ENCODE measurements around the gene CYTH4.

The CYTH4 gene

DNA sequence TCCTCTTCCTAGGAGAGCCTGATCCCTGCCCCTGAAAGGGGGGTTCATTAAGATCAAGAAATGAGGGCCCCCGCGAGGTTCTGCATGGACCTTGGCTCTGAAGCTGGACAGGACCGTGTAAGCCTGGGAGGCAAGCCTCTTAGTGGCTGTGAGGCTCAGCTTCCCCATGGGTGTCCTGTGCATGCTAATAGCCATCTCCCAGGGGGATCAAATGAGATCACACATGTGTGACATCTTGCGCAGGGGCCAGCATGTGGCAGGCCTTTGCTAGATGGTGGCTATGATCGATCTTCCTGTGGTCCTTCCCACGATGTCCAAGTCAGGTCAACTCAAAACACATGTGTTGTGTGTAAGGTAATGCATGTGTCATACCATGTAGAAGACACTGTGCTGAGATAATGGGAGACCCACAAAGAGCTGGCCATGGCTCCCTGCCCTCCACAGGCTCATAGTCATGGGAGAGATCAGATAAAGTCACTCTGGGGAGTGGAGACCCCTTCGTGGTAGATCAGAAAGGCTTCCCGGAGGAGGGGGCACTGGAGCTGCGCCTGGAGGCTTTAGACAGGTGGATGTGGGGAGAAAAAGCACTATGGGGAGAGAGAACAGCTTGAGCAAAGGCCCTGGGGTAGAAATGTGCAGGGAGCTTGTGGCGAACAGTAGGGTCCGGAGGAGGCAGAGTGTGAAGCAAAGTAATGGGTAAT is 41.9 kb upstream of the CYTH4 start:
- no peak overlapping the region for H3K27ac ChIP-seq (ENCODE audit: low read depth, low read length)
- H3K27me3 ChIP-seq (ENCODE audit: control insufficient read depth in 5 of 5, insufficient read depth in 4 of 5, low read length in 5 of 5), result peaks cover 14 to 66% (median 47%) of the 10 kb centered on the region in 5 donors
- H3K9ac ChIP-seq (ENCODE audit: low read length in 5 of 5), result no peak overlapping the region
- no peak overlapping the region for H3K4me3 ChIP-seq (ENCODE audit: low read depth in 1 of 5, low read length in 5 of 5)
- peaks cover 0 to 4% (median 0%) of the 10 kb centered on the region in 5 donors for H3K36me3 ChIP-seq (ENCODE audit: control insufficient read depth in 5 of 5, insufficient read depth in 5 of 5, low read length in 5 of 5)
- peaks cover 0 to 38% (median 14%) of the 10 kb centered on the region in 5 donors for H3K4me1 ChIP-seq (ENCODE audit: control insufficient read depth in 5 of 5, insufficient read depth in 5 of 5, low read length in 5 of 5)
- no peaks in the 10 kb centered on the region for H3K9me3 ChIP-seq (ENCODE audit: control insufficient read depth in 5 of 5, low read length in 5 of 5)

DNA sequence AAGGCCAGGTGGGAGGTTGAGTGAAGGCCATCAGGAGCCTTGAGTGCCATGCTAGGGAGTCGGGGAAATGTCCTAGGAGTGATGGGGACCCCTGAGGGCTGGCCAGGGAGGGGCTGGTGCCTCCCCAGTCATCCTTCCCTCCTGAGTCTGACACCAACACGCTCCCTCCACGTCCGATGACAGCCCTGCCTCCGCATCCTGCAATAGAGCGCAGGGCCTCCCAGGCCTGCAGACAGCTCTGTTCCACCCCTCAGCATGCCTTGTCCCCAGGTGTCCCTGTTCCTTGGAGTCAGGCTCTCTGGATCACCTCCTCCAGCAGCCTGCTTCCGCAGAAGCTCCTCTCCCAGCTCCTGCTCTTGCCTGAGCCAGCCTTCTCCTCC is 41.4 kb upstream of the CYTH4 start:
- H3K36me3 ChIP-seq (ENCODE audit: control insufficient read depth in 5 of 5, insufficient read depth in 5 of 5, low read length in 5 of 5), result peaks cover 0 to 4% (median 0%) of the 10 kb centered on the region in 5 donors
- H3K9ac ChIP-seq (ENCODE audit: low read length in 5 of 5), result no peak overlapping the region
- H3K27ac ChIP-seq (ENCODE audit: low read depth, low read length), result no peak overlapping the region
- H3K4me3 ChIP-seq (ENCODE audit: low read depth in 1 of 5, low read length in 5 of 5), result no peak overlapping the region
- peaks cover 14 to 63% (median 45%) of the 10 kb centered on the region in 5 donors for H3K27me3 ChIP-seq (ENCODE audit: control insufficient read depth in 5 of 5, insufficient read depth in 4 of 5, low read length in 5 of 5)
- no peaks in the 10 kb centered on the region for H3K9me3 ChIP-seq (ENCODE audit: control insufficient read depth in 5 of 5, low read length in 5 of 5)
- H3K4me1 ChIP-seq (ENCODE audit: control insufficient read depth in 5 of 5, insufficient read depth in 5 of 5, low read length in 5 of 5), result peaks cover 0 to 38% (median 16%) of the 10 kb centered on the region in 5 donors

DNA sequence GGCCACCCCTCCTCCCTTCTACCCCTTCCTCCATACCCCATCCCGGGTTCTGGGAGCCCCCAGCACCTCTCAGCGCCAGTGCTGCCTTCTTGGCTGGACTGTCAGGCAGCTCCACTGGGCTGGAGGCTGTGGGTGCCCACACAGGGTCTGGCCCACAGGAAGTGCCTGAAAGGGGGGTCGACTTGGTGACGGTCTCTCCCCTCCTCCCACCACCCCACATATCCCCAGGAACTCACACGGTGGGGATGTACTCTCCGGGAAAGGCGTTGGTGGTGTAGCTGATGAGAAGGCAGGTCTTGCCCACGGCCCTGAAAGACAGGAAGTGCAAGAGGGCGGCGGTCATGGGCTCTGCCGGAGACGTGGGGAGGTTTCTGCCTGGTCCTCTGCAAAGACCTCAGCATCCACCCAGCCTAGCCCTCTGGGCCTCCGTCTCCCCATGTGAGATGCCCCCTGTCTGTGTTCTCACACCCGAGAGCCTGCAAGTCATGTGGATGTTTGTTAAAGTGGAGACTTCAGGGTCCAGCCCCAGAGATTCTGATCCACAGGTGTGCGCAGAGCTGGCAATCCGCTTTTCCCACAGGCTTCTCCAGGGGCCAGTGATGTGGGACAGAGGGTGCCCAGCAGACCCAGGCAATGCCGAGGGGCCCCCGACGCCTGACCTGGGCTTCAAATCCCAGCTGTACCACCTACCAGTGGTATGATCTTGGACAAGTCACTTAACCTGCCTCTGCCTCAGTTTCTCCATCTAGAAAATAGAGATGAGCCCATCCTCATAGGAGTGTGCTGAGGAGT is 40.8 kb upstream of the CYTH4 start:
- H3K9me3 ChIP-seq (ENCODE audit: control insufficient read depth in 5 of 5, low read length in 5 of 5), result no peaks in the 10 kb centered on the region
- H3K4me3 ChIP-seq (ENCODE audit: low read depth in 1 of 5, low read length in 5 of 5), result no peak overlapping the region
- peaks cover 0 to 38% (median 16%) of the 10 kb centered on the region in 5 donors for H3K4me1 ChIP-seq (ENCODE audit: control insufficient read depth in 5 of 5, insufficient read depth in 5 of 5, low read length in 5 of 5)
- H3K27ac ChIP-seq (ENCODE audit: low read depth, low read length), result no peak overlapping the region
- H3K9ac ChIP-seq (ENCODE audit: low read length in 5 of 5), result no peak overlapping the region
- peaks cover 11 to 58% (median 45%) of the 10 kb centered on the region in 5 donors for H3K27me3 ChIP-seq (ENCODE audit: control insufficient read depth in 5 of 5, insufficient read depth in 4 of 5, low read length in 5 of 5)
- peaks cover 0 to 4% (median 0%) of the 10 kb centered on the region in 5 donors for H3K36me3 ChIP-seq (ENCODE audit: control insufficient read depth in 5 of 5, insufficient read depth in 5 of 5, low read length in 5 of 5)

DNA sequence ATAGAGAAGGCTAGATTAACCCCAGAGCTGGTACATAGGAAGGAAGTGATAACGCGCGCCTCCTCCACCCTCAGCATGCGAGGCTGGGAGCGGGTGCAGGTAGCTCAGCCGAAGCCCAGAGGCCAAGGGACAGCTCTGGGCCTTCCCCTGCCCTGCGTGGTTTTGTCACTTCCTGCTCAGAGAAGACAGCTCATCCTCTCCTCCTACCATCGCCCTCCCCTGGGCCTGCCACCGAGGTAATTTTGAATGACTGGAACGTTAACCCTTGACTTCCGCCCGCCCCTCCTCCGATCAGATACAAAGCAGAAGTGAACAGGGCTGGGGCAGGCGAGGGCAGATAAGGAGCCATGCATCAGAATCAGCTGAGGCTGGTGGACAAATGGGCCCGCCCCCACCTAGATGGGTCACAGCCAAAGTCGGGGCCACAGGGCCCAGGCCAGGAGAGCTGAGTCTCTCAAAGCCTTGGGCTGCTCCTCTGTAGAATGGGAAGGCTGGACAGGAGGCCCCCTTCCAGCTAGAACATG is 39.9 kb upstream of the CYTH4 start:
- peaks cover 0 to 38% (median 16%) of the 10 kb centered on the region in 5 donors for H3K4me1 ChIP-seq (ENCODE audit: control insufficient read depth in 5 of 5, insufficient read depth in 5 of 5, low read length in 5 of 5)
- peak overlapping the region in 1 of 5 donors; percentile 63 for H3K4me3 ChIP-seq (ENCODE audit: low read depth in 1 of 5, low read length in 5 of 5)

DNA sequence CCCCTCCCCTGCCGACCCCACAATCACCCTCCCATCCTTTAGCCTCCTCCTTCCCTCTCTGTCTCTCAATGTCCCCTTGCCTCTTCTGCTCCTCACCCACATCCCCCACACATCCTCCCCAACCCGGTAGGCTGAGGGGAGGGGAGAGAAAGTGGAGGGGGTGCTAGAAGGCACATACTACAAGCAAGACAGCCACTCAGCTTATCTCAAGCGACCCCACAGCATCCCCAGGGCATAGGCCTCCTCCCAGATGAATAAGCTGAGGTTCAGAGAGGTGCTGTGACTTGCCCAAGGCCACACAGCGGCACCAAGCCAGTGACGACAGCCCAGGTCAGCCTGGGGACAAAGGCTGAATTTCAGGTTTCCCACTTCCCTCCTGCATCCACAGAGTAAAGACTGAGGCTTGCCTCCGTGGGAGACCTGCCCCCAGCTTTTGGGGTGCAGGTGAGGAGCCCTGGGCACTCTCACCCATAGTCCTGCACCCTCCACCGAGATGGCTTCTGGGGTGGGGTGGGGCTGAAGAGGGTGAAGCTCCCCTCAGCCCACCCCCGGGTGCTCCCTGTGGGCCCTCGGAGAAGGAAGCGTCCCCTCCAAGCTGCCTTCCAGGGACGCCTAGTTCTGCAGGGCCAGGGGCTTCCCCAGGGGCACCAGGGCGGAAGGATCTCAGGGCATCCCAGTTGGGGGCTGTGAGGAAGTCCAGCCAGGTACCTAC is 38.8 kb upstream of the CYTH4 start:
- Histone ChIP-seq H3K9ac (ENCODE audit: low read length in 5 of 5) (peak overlapping the region in 3 of 5 donors; percentile 46 to 65 (median 53)), H3K4me1 (ENCODE audit: control insufficient read depth in 5 of 5, insufficient read depth in 5 of 5, low read length in 5 of 5) (peaks cover 0 to 38% (median 16%) of the 10 kb centered on the region in 5 donors), H3K27ac (ENCODE audit: low read depth, low read length) (no peak overlapping the region), H3K4me3 (ENCODE audit: low read depth in 1 of 5, low read length in 5 of 5) (peak overlapping the region; percentile 19 to 63 (median 50)), H3K36me3 (ENCODE audit: control insufficient read depth in 5 of 5, insufficient read depth in 5 of 5, low read length in 5 of 5) (peaks cover 0 to 4% (median 0%) of the 10 kb centered on the region in 5 donors), H3K9me3 (ENCODE audit: control insufficient read depth in 5 of 5, low read length in 5 of 5) (no peaks in the 10 kb centered on the region), H3K27me3 (ENCODE audit: control insufficient read depth in 5 of 5, insufficient read depth in 4 of 5, low read length in 5 of 5) (peaks cover 11 to 57% (median 37%) of the 10 kb centered on the region in 5 donors)

More for the DNA sequence above, 39.9 kb upstream of the CYTH4 start:
- H3K27ac ChIP-seq (ENCODE audit: low read depth, low read length), result no peak overlapping the region
- H3K9me3 ChIP-seq (ENCODE audit: control insufficient read depth in 5 of 5, low read length in 5 of 5), result no peaks in the 10 kb centered on the region
- peak overlapping the region in 1 of 5 donors; percentile 42 for H3K9ac ChIP-seq (ENCODE audit: low read length in 5 of 5)
- H3K36me3 ChIP-seq (ENCODE audit: control insufficient read depth in 5 of 5, insufficient read depth in 5 of 5, low read length in 5 of 5), result peaks cover 0 to 4% (median 0%) of the 10 kb centered on the region in 5 donors
- H3K27me3 ChIP-seq (ENCODE audit: control insufficient read depth in 5 of 5, insufficient read depth in 4 of 5, low read length in 5 of 5), result peaks cover 11 to 54% (median 42%) of the 10 kb centered on the region in 5 donors

DNA sequence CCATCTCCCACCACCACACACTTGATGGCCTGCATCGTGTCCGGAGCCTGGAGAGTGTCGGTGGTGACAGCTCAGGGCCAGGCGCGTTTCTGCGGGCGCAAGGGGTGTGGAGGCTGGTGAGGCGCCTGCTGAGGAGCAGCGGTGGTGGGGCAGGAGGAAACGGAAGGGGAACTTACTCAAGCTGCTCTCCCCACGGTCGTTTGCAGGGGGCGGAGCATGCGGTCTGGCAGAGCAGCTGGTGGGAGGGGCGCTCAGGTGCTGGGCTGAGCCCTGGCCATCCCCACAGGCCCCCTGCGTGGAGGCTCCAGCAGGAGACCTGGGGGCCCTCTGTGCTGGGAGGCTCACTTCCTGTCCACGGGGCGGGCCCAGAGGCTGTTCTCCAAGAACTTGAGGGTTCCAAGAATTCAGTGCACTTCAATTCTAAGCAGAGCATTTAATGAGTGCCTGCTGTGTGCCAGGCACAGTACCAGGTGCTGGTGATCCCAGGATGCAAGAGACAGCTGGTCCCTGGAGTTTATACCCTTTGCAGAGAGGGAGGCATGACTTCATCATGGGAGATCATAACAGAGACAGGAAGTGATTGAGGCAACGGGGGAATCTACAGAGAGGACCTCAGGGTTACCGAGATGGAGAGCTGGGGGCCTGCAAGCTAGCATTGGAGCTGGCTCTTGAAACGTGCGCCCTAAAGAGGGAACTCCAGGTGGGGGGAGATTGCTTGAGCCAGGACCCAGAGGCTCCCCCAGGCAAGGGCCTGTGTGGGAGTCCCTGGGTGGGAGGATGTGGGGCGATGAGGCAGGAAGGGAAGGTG is 38.0 kb upstream of the CYTH4 start, which contains the start of gene RAC2:
Gene RAC2, minus strand, starts transcription at position 156 of the 808 bp plus-strand sequence. Its CDS starts 121 bp downstream, at position 35.
- H3K9me3 ChIP-seq (ENCODE audit: control insufficient read depth in 5 of 5, low read length in 5 of 5), result no peaks in the 10 kb centered on the region
- H3K4me3 ChIP-seq (ENCODE audit: low read depth in 1 of 5, low read length in 5 of 5), result peak within 1 kb of the TSS; percentile 19 to 63 (median 50)
- no peak within 1 kb of the TSS for H3K27ac ChIP-seq (ENCODE audit: low read depth, low read length)
- peak within 1 kb of the TSS in 3 of 5 donors; percentile 46 to 65 (median 53) for H3K9ac ChIP-seq (ENCODE audit: low read length in 5 of 5)
- peaks cover 0 to 38% (median 16%) of the 10 kb centered on the region in 5 donors for H3K4me1 ChIP-seq (ENCODE audit: control insufficient read depth in 5 of 5, insufficient read depth in 5 of 5, low read length in 5 of 5)
- H3K27me3 ChIP-seq (ENCODE audit: control insufficient read depth in 5 of 5, insufficient read depth in 4 of 5, low read length in 5 of 5), result peaks cover 11 to 57% (median 37%) of the 10 kb centered on the region in 5 donors
- H3K36me3 ChIP-seq (ENCODE audit: control insufficient read depth in 5 of 5, insufficient read depth in 5 of 5, low read length in 5 of 5), result peaks cover 0 to 4% (median 0%) of the 10 kb centered on the region in 5 donors

DNA sequence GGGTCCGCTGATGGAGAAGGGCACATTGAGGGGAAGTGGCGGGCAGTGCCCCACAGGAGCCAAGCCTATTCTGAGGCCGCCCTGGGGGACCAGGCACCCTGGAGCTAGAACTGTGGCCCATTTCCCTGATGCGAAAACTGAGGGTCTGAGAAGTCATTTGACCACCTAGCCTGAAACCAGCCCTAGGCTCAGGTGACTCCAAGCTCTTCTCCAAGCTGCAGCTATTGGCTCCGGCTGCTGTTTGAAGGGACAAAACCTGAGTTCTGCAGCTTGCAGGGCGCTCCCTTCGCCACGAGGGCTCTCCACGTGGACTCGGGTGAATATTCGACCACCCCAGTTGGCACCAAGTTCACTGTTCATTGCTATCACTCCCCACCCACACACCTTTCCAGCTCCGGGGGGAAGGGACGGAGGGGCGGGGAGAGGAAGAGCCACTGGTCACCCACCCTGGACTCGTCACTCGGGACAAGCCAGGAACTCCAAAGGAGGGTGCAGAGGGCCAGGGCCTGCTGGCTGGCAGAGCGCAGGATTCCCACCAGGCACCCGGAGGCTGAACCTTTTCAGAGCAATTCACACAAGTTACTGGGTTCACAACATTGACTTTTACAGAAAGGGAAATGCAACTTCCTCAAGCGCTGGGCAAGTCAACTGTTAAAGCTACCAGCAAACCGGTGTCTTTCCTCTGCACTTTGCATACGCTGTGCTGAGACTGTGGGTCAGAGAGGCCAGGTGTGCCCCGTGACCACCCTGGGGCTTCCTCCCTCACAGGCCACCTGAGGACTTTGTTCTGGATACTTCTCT is 37.2 kb upstream of the CYTH4 start:
- H3K9me3 ChIP-seq (ENCODE audit: control insufficient read depth in 5 of 5, low read length in 5 of 5), result no peaks in the 10 kb centered on the region
- peaks cover 0 to 3% (median 0%) of the 10 kb centered on the region in 5 donors for H3K36me3 ChIP-seq (ENCODE audit: control insufficient read depth in 5 of 5, insufficient read depth in 5 of 5, low read length in 5 of 5)
- no peak overlapping the region for H3K4me3 ChIP-seq (ENCODE audit: low read depth in 1 of 5, low read length in 5 of 5)
- peaks cover 0 to 38% (median 16%) of the 10 kb centered on the region in 5 donors for H3K4me1 ChIP-seq (ENCODE audit: control insufficient read depth in 5 of 5, insufficient read depth in 5 of 5, low read length in 5 of 5)
- peaks cover 7 to 49% (median 37%) of the 10 kb centered on the region in 5 donors for H3K27me3 ChIP-seq (ENCODE audit: control insufficient read depth in 5 of 5, insufficient read depth in 4 of 5, low read length in 5 of 5)
- H3K27ac ChIP-seq (ENCODE audit: low read depth, low read length), result no peak overlapping the region
- peak overlapping the region in 1 of 5 donors; percentile 7 for H3K9ac ChIP-seq (ENCODE audit: low read length in 5 of 5)

DNA sequence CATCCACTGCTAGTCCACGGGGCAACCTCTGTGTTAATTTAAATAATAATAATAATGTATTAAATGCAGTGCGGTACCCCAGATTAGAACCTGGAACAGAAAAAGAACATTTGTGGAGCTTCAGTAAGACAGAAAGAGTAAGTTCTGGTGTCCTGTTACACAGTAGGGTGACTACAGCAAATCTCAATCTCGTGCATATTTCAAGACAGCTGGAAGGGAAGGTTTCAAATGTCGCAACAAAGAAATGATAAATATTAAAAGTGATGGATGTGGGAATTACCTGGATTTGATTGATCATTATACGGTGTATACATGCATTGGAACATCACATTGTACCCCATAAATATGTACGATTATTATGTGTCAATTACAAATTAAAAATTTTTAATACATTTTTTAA is 36.6 kb upstream of the CYTH4 start:
- H3K27ac ChIP-seq (ENCODE audit: low read depth, low read length), result no peak overlapping the region

More for the DNA sequence above, 36.6 kb upstream of the CYTH4 start:
- Histone ChIP-seq H3K9me3 (ENCODE audit: control insufficient read depth in 5 of 5, low read length in 5 of 5) (no peaks in the 10 kb centered on the region), H3K36me3 (ENCODE audit: control insufficient read depth in 5 of 5, insufficient read depth in 5 of 5, low read length in 5 of 5) (no peaks in the 10 kb centered on the region), H3K9ac (ENCODE audit: low read length in 5 of 5) (no peak overlapping the region), H3K4me1 (ENCODE audit: control insufficient read depth in 5 of 5, insufficient read depth in 5 of 5, low read length in 5 of 5) (peaks cover 0 to 38% (median 16%) of the 10 kb centered on the region in 5 donors), H3K4me3 (ENCODE audit: low read depth in 1 of 5, low read length in 5 of 5) (no peak overlapping the region), H3K27me3 (ENCODE audit: control insufficient read depth in 5 of 5, insufficient read depth in 4 of 5, low read length in 5 of 5) (peaks cover 7 to 43% (median 32%) of the 10 kb centered on the region in 5 donors)
